ENCODE results near the gene NFKBIB. TPM values are rescaled to one million over a fixed set of nuclear protein-coding genes. Genes with fewer than 3 reads are reported as not detected.
A peak's percentile ranks its signal among the peaks of the same experiment; 100 is the strongest.

The NFKBIB gene
- total RNA-seq, 1 experiment from 2014 or later, result 17.0 TPM

- DNase-seq (ENCODE audit: extremely low read depth, low read depth), result no peak
Observed at GRCh38 chr19:38901683-38902082, 1.9 kb downstream of the NFKBIB start.

- no peak for DNase-seq (ENCODE audit: extremely low read depth, low read depth)
Observed at GRCh38 chr19:38904581-38905539, 5.1 kb downstream of the NFKBIB start.

- no peak for DNase-seq (ENCODE audit: extremely low read depth, low read depth)
Observed at GRCh38 chr19:38905620-38906019, 5.9 kb downstream of the NFKBIB start.

GRCh38 chr19:38907227-38907626 is 7.5 kb downstream of the NFKBIB start:
- DNase-seq (ENCODE audit: extremely low read depth, low read depth), result no peak

GRCh38 chr19:38907670-38908069 is 7.9 kb downstream of the NFKBIB start:
- no peak for DNase-seq (ENCODE audit: extremely low read depth, low read depth)

GRCh38 chr19:38908911-38909310 is 9.1 kb downstream of the NFKBIB start:
- DNase-seq (ENCODE audit: extremely low read depth, low read depth), result no peak

GRCh38 chr19:38910488-38910887 is 10.7 kb downstream of the NFKBIB start:
- DNase-seq (ENCODE audit: extremely low read depth, low read depth), result no peak

- DNase-seq (ENCODE audit: extremely low read depth, low read depth), result no peak
Observed at GRCh38 chr19:38911388-38912001, 11.7 kb downstream of the NFKBIB start.

GRCh38 chr19:38912600-38913514 is 13.1 kb downstream of the NFKBIB start:
- no peak for DNase-seq (ENCODE audit: extremely low read depth, low read depth)

GRCh38 chr19:38913958-38914357 is 14.2 kb downstream of the NFKBIB start:
- no peak for DNase-seq (ENCODE audit: extremely low read depth, low read depth)

GRCh38 chr19:38915329-38916321 is 15.9 kb downstream of the NFKBIB start:
- DNase-seq (ENCODE audit: extremely low read depth, low read depth), result no peak

GRCh38 chr19:38917516-38917915 is 17.7 kb downstream of the NFKBIB start:
- DNase-seq (ENCODE audit: extremely low read depth, low read depth), result no peak

- DNase-seq (ENCODE audit: extremely low read depth, low read depth), result peak; percentile 8
Observed at GRCh38 chr19:38917921-38918491, 18.2 kb downstream of the NFKBIB start.

- no peak for DNase-seq (ENCODE audit: extremely low read depth, low read depth)
Observed at GRCh38 chr19:38918526-38918925, 18.8 kb downstream of the NFKBIB start.

GRCh38 chr19:38919837-38920601 is 20.2 kb downstream of the NFKBIB start:
- no peak for DNase-seq (ENCODE audit: extremely low read depth, low read depth)

- no peak for DNase-seq (ENCODE audit: extremely low read depth, low read depth)
Observed at GRCh38 chr19:38920602-38921419, 21.0 kb downstream of the NFKBIB start.

- DNase-seq (ENCODE audit: extremely low read depth, low read depth), result no peak
Observed at GRCh38 chr19:38921420-38922274, 21.9 kb downstream of the NFKBIB start.
